K562 (cell line): ENCODE data around the gene GCA. TPM values are rescaled to one million over a fixed set of nuclear protein-coding genes. Genes with fewer than 3 reads are reported as not detected.

Source experiments
- ATAC-seq: fragments of 200-7000 bp; cut with Tn5 transposase; 3 replicates; pipeline ENCODE4 v1.9.1; 2020; ENCODE audit warnings: moderate library complexity
- BruUV-seq: library from RNA; stranded (reverse); fragments of 400-500 nt; replicated peaks from 2 replicates; lab custom pipeline; 2021; lab: Mats Ljungman, UMichigan
- CTCF ChIA-PET: fragments of 300-600 bp; formaldehyde crosslinking; extraction: SDS; loops from one replicate; lab custom pipeline; 2021; ENCODE audit warnings: low intra/inter-chr PET ratio; lab: Yijun Ruan, JAX
- POLR2A ChIA-PET: fragments of 300-600, 350-650 bp; sonication (Branson Sonifier 250); formaldehyde crosslinking; extraction: SDS; loops from one replicate; lab custom pipeline; 2021; ENCODE audit warnings: antibody characterized with exemption, inconsistent platforms; lab: Yijun Ruan, JAX
- DNase-seq, 4 experiments: peaks; one replicate each; pipeline versions ENCODE4 v3.0.0 to v3.0.0-alpha.2; 2011 to 2018; ENCODE audit warnings: low spot score in 3 of 4, mixed read lengths in 3 of 4; ENCODE audit errors: extremely low read depth in 1 of 4
- FAIRE-seq: peaks from 2 replicates; lab custom pipeline; 2011; peaks lifted over from hg19 to GRCh38; lab: Jason Lieb, UNC
- H2AFZ ChIP-seq: 2 replicates; pipeline ENCODE4 v1.6.0; 2011; ENCODE audit warnings: low read depth, low read length, control low read depth, inconsistent platforms
- H3K27ac ChIP-seq: fragments of 200-600 bp; 3 replicates; pipeline ENCODE4 v1.8.0; 2011; ENCODE audit warnings: low read depth, mild to moderate bottlenecking, control low read depth, inconsistent platforms, low read length, moderate library complexity, mixed read lengths; ENCODE audit errors: extremely low read depth
- H3K27me3 ChIP-seq, 2 experiments: fragments of 300-600 bp in 1 of 2; 2 replicates in 1 of 2; 3 replicates in 1 of 2; pipeline versions ENCODE4 v1.6.0 to v1.8.0; 2011; ENCODE audit warnings: inconsistent platforms in 2 of 2, low read length in 2 of 2, mild to moderate bottlenecking in 1 of 2, mixed read lengths in 1 of 2, moderate library complexity in 1 of 2; ENCODE audit not compliant: control insufficient read depth in 2 of 2, insufficient read depth in 2 of 2
- H3K36me3 ChIP-seq: fragments of 300-600 bp; 3 replicates; pipeline ENCODE4 v1.8.0; 2011; ENCODE audit warnings: mild to moderate bottlenecking, low read length, inconsistent platforms; ENCODE audit not compliant: control insufficient read depth, insufficient read depth
- H3K4me1 ChIP-seq, 2 experiments: fragments of 200-600 bp in 1 of 2; replicated peaks in 1 of 2; 2 replicates in 1 of 2; 3 replicates in 1 of 2; pipeline versions ENCODE4 v1.5.1 to v1.8.0; 2011; ENCODE audit warnings: inconsistent platforms in 2 of 2, low read length in 2 of 2, mild to moderate bottlenecking in 1 of 2, mixed read lengths in 1 of 2, moderate library complexity in 1 of 2; ENCODE audit not compliant: control insufficient read depth in 2 of 2, insufficient read depth in 2 of 2
- H3K4me2 ChIP-seq: 2 replicates; pipeline ENCODE4 v1.6.1; 2011; ENCODE audit warnings: low read length, control low read depth, inconsistent platforms, mixed read lengths; ENCODE audit not compliant: insufficient read depth
- H3K4me3 ChIP-seq: fragments of 200-600 bp; sonication (generic), shearing (Covaris generic); 2 replicates; pipeline ENCODE4 v1.5.1; 2016; ENCODE audit warnings: control low read depth, inconsistent platforms
- H3K79me2 ChIP-seq: fragments of 200-600 bp; 3 replicates; pipeline ENCODE4 v1.8.0; 2011; ENCODE audit warnings: low read length, inconsistent platforms; ENCODE audit not compliant: control insufficient read depth, insufficient read depth
- H3K9ac ChIP-seq, 2 experiments: 2 replicates each; pipeline versions ENCODE4 v1.6.0 to v1.6.1; 2011; ENCODE audit warnings: low read depth in 2 of 2, low read length in 2 of 2, control low read depth in 1 of 2, inconsistent platforms in 1 of 2, mild to moderate bottlenecking in 1 of 2, mixed read lengths in 1 of 2; ENCODE audit not compliant: insufficient read depth in 1 of 2
- H3K9me1 ChIP-seq: one replicate; pipeline ENCODE4 v1.6.0; 2011; ENCODE audit warnings: inconsistent platforms, mild to moderate bottlenecking, low read length, moderate library complexity; ENCODE audit not compliant: control insufficient read depth, insufficient read depth
- H3K9me3 ChIP-seq: replicated peaks from 2 replicates; pipeline ENCODE4 v1.5.1; 2011; ENCODE audit warnings: low read depth, low read length, inconsistent platforms; ENCODE audit not compliant: control insufficient read depth, insufficient read depth
- H4K20me1 ChIP-seq: replicated peaks from 2 replicates; pipeline ENCODE4 v1.6.1; 2011; ENCODE audit warnings: low read length, inconsistent platforms, mixed read lengths; ENCODE audit not compliant: control insufficient read depth, insufficient read depth
- C11orf30 ChIP-seq: fragments of 450-650 bp; IDR thresholded peaks from 2 replicates; pipeline ENCODE4 v1.6.1; 2016; ENCODE audit warnings: low read depth, mild to moderate bottlenecking
- CAMTA2 ChIP-seq: fragments of 250-450 bp; sonication (Bioruptor Pico); conservative IDR thresholded peaks from 2 replicates; pipeline ENCODE4 v1.5.1; 2022
- HMGN3 ChIP-seq: IDR thresholded peaks from 2 replicates; pipeline ENCODE4 v1.6.1; 2011; ENCODE audit warnings: borderline replicate concordance, low read depth, mild to moderate bottlenecking, mixed read lengths, low read length; ENCODE audit not compliant: insufficient read length; ENCODE audit errors: extremely low read depth
- ILF3 ChIP-seq: fragments of 450-650 bp; IDR thresholded peaks from 2 replicates; pipeline ENCODE4 v1.6.1; 2018; ENCODE audit warnings: antibody characterized with exemption, mild to moderate bottlenecking, moderate library complexity, borderline replicate concordance
- JUND ChIP-seq, 2 experiments: IDR thresholded peaks; 2 replicates in 1 of 2; 3 replicates in 1 of 2; pipeline ENCODE4 v1.6.1; 2011; ENCODE audit warnings: borderline replicate concordance in 2 of 2, low read depth in 2 of 2, low read length in 2 of 2, improper control_type of control experiment in 1 of 2, missing biosample characterization in 1 of 2, missing genetic modification characterization in 1 of 2, missing genetic modification reagents in 1 of 2
- KAT2B ChIP-seq: IDR thresholded peaks from one replicate; pipeline ENCODE4 v1.6.1; 2012; ENCODE audit warnings: low read depth, mild to moderate bottlenecking, control low read depth, inconsistent platforms, low read length, moderate library complexity
- PCBP1 ChIP-seq: fragments of 200-400 bp; formaldehyde crosslinking; IDR thresholded peaks from 2 replicates; pipeline ENCODE4 v1.6.1; 2018; ENCODE audit warnings: mild to moderate bottlenecking, low read depth, low read length; ENCODE audit not compliant: poor library complexity, severe bottlenecking
- SMARCA4 ChIP-seq: fragments of 450-650 bp; IDR thresholded peaks from 2 replicates; pipeline ENCODE4 v1.6.1; 2016
- TAF1 ChIP-seq: IDR thresholded peaks from 2 replicates; pipeline ENCODE4 v1.6.1; 2011; ENCODE audit warnings: mild to moderate bottlenecking, low read length, moderate library complexity; ENCODE audit not compliant: insufficient read depth, control insufficient read depth, severe bottlenecking; ENCODE audit errors: extremely low read depth
- ZC3H11A ChIP-seq: IDR thresholded peaks from 2 replicates; pipeline ENCODE4 v1.6.1; 2012; ENCODE audit warnings: low read depth, low read length, improper control_type of control experiment
- ZNF24 ChIP-seq: fragments of 450-650 bp; IDR thresholded peaks from 2 replicates; pipeline ENCODE4 v1.6.1; 2016
- ZNF311 ChIP-seq: fragments of 250-450 bp; sonication (Bioruptor Pico); IDR thresholded peaks from 2 replicates; pipeline ENCODE4 v1.4.0; 2020; ENCODE audit warnings: mild to moderate bottlenecking, moderate library complexity
- ZNF699 ChIP-seq: fragments of 250-450 bp; sonication (Bioruptor Pico); IDR thresholded peaks from 2 replicates; pipeline ENCODE4 v1.8.0; 2021; ENCODE audit warnings: mild to moderate bottlenecking, moderate library complexity; ENCODE audit not compliant: insufficient replicate concordance
- ZNF764 ChIP-seq: fragments of 250-450 bp; sonication (Bioruptor Pico); IDR thresholded peaks from 2 replicates; pipeline ENCODE4 v1.4.0; 2020; ENCODE audit warnings: low read depth, mild to moderate bottlenecking, moderate library complexity
- WGBS: fragments of 100-300 bp; shearing (Covaris generic); methylation state at CpG from one replicate; pipeline ENCODE4 v1.1.6; 2016; ENCODE audit warnings: low coverage, mixed read lengths; ENCODE audit not compliant: insufficient coverage; ENCODE audit errors: missing lambda C conversion rate; 5-methylcytosine and 5-hydroxymethylcytosine counted together
- in situ Hi-C: fragments of 300-500 bp; cut with MboI; formaldehyde crosslinking; loops from 4 replicates; pipeline ENCODE4 v1.15.0; 2018; ENCODE audit warnings: inconsistent platforms, mixed read lengths
- intact Hi-C: fragments of 100-400 bp; cut with micrococcal nuclease; formaldehyde crosslinking; loops from 2 replicates; pipeline ENCODE4 v1.14.2; 2022
- polyA plus RNA-seq, 8 experiments: library from polyadenylated mRNA; depleted of rRNA in 4 of 8; stranded (reverse) in 5 of 8; unstranded in 3 of 8; fragments of >200 nt; fragmentation: Nextera tagmentation in 2 of 8; fragmentation: Illumina TruSeq in 1 of 8; extraction: Ambion mirVana in 2 of 8; extraction: Trizol in 1 of 8; gene quantifications; 2 replicates each; pipeline versions ENCODE4 v1.2.1 to v1.2.3, GENCODE V29; 2011 to 2014; ENCODE audit warnings: inconsistent platforms in 1 of 8, missing spikeins in 1 of 8
- total RNA-seq, 7 experiments: library from RNA; depleted of rRNA in 6 of 7; stranded (reverse); fragments of >200 nt in 6 of 7; fragmentation: Illumina TruSeq in 2 of 7; extraction: Trizol in 2 of 7; gene quantifications; 2 replicates each; pipeline versions ENCODE4 v1.2.1 to v1.2.3, GENCODE V29; 2011 to 2021; ENCODE audit warnings: low replicate concordance in 1 of 7

Gene GCA
- total and polyA plus RNA-seq, 9 of the 15 experiments (the other 6 are each of a cell fraction or from before 2014, with no cell fraction given), result 0.24 to 0.79 (median 0.41) TPM; not detected in 1

GRCh38 chr2:162382278-162382677 is 38.3 kb downstream of the GCA start:
- no peaks in the 10 kb centered on the region for H3K4me1 ChIP-seq
- ATAC-seq, result no peak
- no peak overlapping the region for H2AFZ ChIP-seq
- no TSS peak for BruUV-seq
- no peak overlapping the region for H3K27ac ChIP-seq
- in situ Hi-C loops (no loop called here), intact Hi-C loops (no loop called here)
- no peak overlapping the region for H3K9ac ChIP-seq
- H3K4me3 ChIP-seq, result no peak overlapping the region
- ChIA-PET CTCF (no interaction called here), POLR2A (no interaction called here)
- H3K27me3 ChIP-seq, result no peaks in the 10 kb centered on the region
- H4K20me1 ChIP-seq, result no peaks in the 10 kb centered on the region
- no peaks in the 10 kb centered on the region for H3K9me1 ChIP-seq
- H3K36me3 ChIP-seq, result no peaks in the 10 kb centered on the region
- no peak overlapping the region for H3K4me2 ChIP-seq
- 0% methylated on average over 1 of the region's 1 CpG for WGBS
- no peak for DNase-seq
- H3K79me2 ChIP-seq, result no peaks in the 10 kb centered on the region
- TF ChIP-seq ZNF699 (no peak), ZNF764 (CRISPR knock-in tag) (no peak), ZC3H11A (no peak), C11orf30 (no peak), ZNF24 (no peak), KAT2B (no peak), SMARCA4 (no peak), ZNF311 (no peak), JUND (IDR thresholded peaks at IDR 0.05; ENCODE audit: borderline replicate concordance, low read depth, low read length) (no peak), JUND (tag; IDR thresholded peaks at IDR 0.05; ENCODE audit: borderline replicate concordance, low read depth, low read length) (no peak), ILF3 (no peak), PCBP1 (no peak), CAMTA2 (CRISPR knock-in tag) (no peak), TAF1 (no peak), HMGN3 (no peak)
- peaks cover 2% of the 10 kb centered on the region; the same call in 1 of the 2 replicates for H3K9me3 ChIP-seq
- FAIRE-seq, result no peak
